IMR-90 (cell line): ENCODE results near the gene ERBB4. TPM values are rescaled to one million over a fixed set of nuclear protein-coding genes. Genes with fewer than 3 reads are reported as not detected.

Source experiments
- ATAC-seq: fragments of 200-7000 bp; cut with Tn5 transposase; 2 replicates; pipeline ENCODE4 v1.9.1; 2020; ENCODE audit warnings: low read depth, mild to moderate bottlenecking, moderate library complexity
- BruUV-seq: library from RNA; stranded (reverse); fragments of 400-500 nt; replicated peaks from 2 replicates; lab custom pipeline; 2021; lab: Mats Ljungman, UMichigan
- CTCF ChIA-PET: fragments of 300-600 bp; formaldehyde crosslinking; extraction: SDS; loops from one replicate; lab custom pipeline; 2021; ENCODE audit warnings: antibody characterized with exemption; lab: Yijun Ruan, JAX
- POLR2A ChIA-PET: fragments of 300-600 bp; sonication (Branson Sonifier 250); formaldehyde crosslinking; loops from one replicate; lab custom pipeline; 2022; ENCODE audit warnings: antibody characterized with exemption; ENCODE audit not compliant: unreplicated experiment; lab: Charles Lee
- DNase-seq: peaks from one replicate; pipeline ENCODE4 v3.0.0; 2013
- H2AFZ ChIP-seq: replicated peaks from 2 replicates; pipeline ENCODE3; 2013; ENCODE audit warnings: low read length, mild to moderate bottlenecking; ENCODE audit not compliant: poor library complexity
- H2AK5ac ChIP-seq: 2 replicates; pipeline ENCODE4 v1.6.1; 2013; ENCODE audit warnings: low read depth, low read length, inconsistent platforms
- H2AK9ac ChIP-seq: replicated peaks from 2 replicates; pipeline ENCODE3; 2013; ENCODE audit warnings: mild to moderate bottlenecking, low read depth, low read length, moderate library complexity; ENCODE audit not compliant: poor library complexity
- H2BK120ac ChIP-seq: 2 replicates; pipeline ENCODE4 v1.6.1; 2013; ENCODE audit warnings: low read depth, low read length, inconsistent platforms
- H2BK15ac ChIP-seq: 3 replicates; pipeline ENCODE4 v1.6.1; 2013; ENCODE audit warnings: low read depth, low read length, inconsistent platforms
- H2BK20ac ChIP-seq: 2 replicates; pipeline ENCODE4 v1.6.1; 2013; ENCODE audit warnings: low read depth, mild to moderate bottlenecking, inconsistent platforms, low read length, moderate library complexity
- H2BK5ac ChIP-seq: 2 replicates; pipeline ENCODE4 v1.6.1; 2013; ENCODE audit warnings: mild to moderate bottlenecking, low read depth, low read length, inconsistent platforms; ENCODE audit not compliant: poor library complexity, severe bottlenecking
- H3K14ac ChIP-seq: replicated peaks from 2 replicates; pipeline ENCODE4 v1.6.1; 2013; ENCODE audit warnings: low read depth, low read length, inconsistent platforms
- H3K18ac ChIP-seq: 2 replicates; pipeline ENCODE4 v1.6.1; 2013; ENCODE audit warnings: low read depth, low read length, control low read depth
- H3K23ac ChIP-seq: 2 replicates; pipeline ENCODE4 v1.6.1; 2013; ENCODE audit warnings: low read depth, low read length, inconsistent platforms
- H3K27ac ChIP-seq: 2 replicates; pipeline ENCODE4 v1.5.1; 2013; ENCODE audit warnings: mild to moderate bottlenecking, control low read depth, low read length; ENCODE audit not compliant: insufficient read depth
- H3K27me3 ChIP-seq: 2 replicates; pipeline ENCODE4 v1.6.1; 2013; ENCODE audit warnings: low read length; ENCODE audit not compliant: control insufficient read depth, insufficient read depth
- H3K36me3 ChIP-seq: 2 replicates; pipeline ENCODE4 v1.6.1; 2013; ENCODE audit warnings: low read length, mixed read lengths; ENCODE audit not compliant: control insufficient read depth, insufficient read depth
- H3K4ac ChIP-seq: 2 replicates; pipeline ENCODE4 v1.6.1; 2013; ENCODE audit warnings: low read depth, low read length, inconsistent platforms
- H3K4me1 ChIP-seq: 2 replicates; pipeline ENCODE4 v1.6.1; 2013; ENCODE audit warnings: low read length, mixed read lengths; ENCODE audit not compliant: control insufficient read depth, insufficient read depth
- H3K4me2 ChIP-seq: 2 replicates; pipeline ENCODE4 v1.6.1; 2013; ENCODE audit warnings: low read depth, mild to moderate bottlenecking, control low read depth, low read length, moderate library complexity
- H3K4me3 ChIP-seq: 2 replicates; pipeline ENCODE4 v1.5.1; 2013; ENCODE audit warnings: low read depth, mild to moderate bottlenecking, control low read depth, low read length, moderate library complexity; ENCODE audit not compliant: insufficient read depth
- H3K56ac ChIP-seq: 2 replicates; pipeline ENCODE4 v1.6.1; 2013; ENCODE audit warnings: low read length, inconsistent platforms; ENCODE audit not compliant: insufficient read depth; ENCODE audit errors: extremely low read depth
- H3K79me1 ChIP-seq, 2 experiments: 2 replicates each; pipeline ENCODE4 v1.6.1; 2013; ENCODE audit warnings: low read length in 2 of 2, inconsistent platforms in 1 of 2, low read depth in 1 of 2
- H3K9ac ChIP-seq: 2 replicates; pipeline ENCODE4 v1.6.1; 2013; ENCODE audit warnings: low read depth, low read length, control low read depth
- H3K9me1 ChIP-seq: 2 replicates; pipeline ENCODE4 v1.6.1; 2013; ENCODE audit warnings: low read length, inconsistent platforms; ENCODE audit not compliant: insufficient read depth
- H3K9me3 ChIP-seq: 2 replicates; pipeline ENCODE4 v1.6.1; 2013; ENCODE audit warnings: low read length; ENCODE audit not compliant: control insufficient read depth, insufficient read depth
- H4K20me1 ChIP-seq: 2 replicates; pipeline ENCODE4 v1.6.1; 2013; ENCODE audit warnings: low read length, inconsistent platforms; ENCODE audit not compliant: insufficient read depth
- H4K5ac ChIP-seq: 2 replicates; pipeline ENCODE4 v1.6.1; 2013; ENCODE audit warnings: mild to moderate bottlenecking, low read depth, low read length, control low read depth
- H4K8ac ChIP-seq, 2 experiments: 2 replicates each; pipeline ENCODE4 v1.6.1; 2013; ENCODE audit warnings: low read depth in 2 of 2, low read length in 2 of 2, control low read depth in 1 of 2, inconsistent platforms in 1 of 2
- H4K91ac ChIP-seq: 2 replicates; pipeline ENCODE4 v1.6.1; 2013; ENCODE audit warnings: low read depth, low read length, inconsistent platforms; ENCODE audit not compliant: insufficient read depth
- CTCF ChIP-seq: conservative IDR thresholded peaks from 2 replicates; pipeline ENCODE4 v1.5.1; 2012; ENCODE audit warnings: mild to moderate bottlenecking, low read depth, low read length, improper control_type of control experiment
- RAD21 ChIP-seq: IDR thresholded peaks from 2 replicates; pipeline ENCODE4 v1.6.1; 2012; ENCODE audit warnings: low read length, improper control_type of control experiment
- RCOR1 ChIP-seq: IDR thresholded peaks from 2 replicates; pipeline ENCODE4 v1.6.1; 2012; ENCODE audit warnings: mild to moderate bottlenecking, low read length, improper control_type of control experiment; ENCODE audit not compliant: insufficient replicate concordance
- SMC3 ChIP-seq: fragments of 150-350 bp; IDR thresholded peaks from 2 replicates; pipeline ENCODE4 v1.6.1; 2016; ENCODE audit warnings: low read depth, mild to moderate bottlenecking, antibody characterized with exemption, low read length, moderate library complexity
- WGBS, 2 experiments: methylation state at CpG; one replicate each; pipeline versions ENCODE4 v1.1.5 to v1.1.7; 2013; ENCODE audit warnings: missing lambda C conversion rate in 2 of 2; ENCODE audit not compliant: insufficient read length in 1 of 2; ENCODE audit errors: extremely low coverage in 2 of 2; 5-methylcytosine and 5-hydroxymethylcytosine counted together
- dilution Hi-C: fragments of 300-500 bp; cut with HindIII; formaldehyde crosslinking; loops from one replicate; pipeline ENCODE4 v1.14.3; 2018; ENCODE audit warnings: low sequenced_read_pairs; ENCODE audit not compliant: unreplicated experiment
- in situ Hi-C: fragments of 300-500 bp; cut with MboI; formaldehyde crosslinking; loops from 3 replicates; pipeline ENCODE4 v1.14.3; 2019; ENCODE audit warnings: low sequenced_read_pairs, inconsistent platforms, mixed read lengths
- intact Hi-C: fragments of 100-400 bp; cut with micrococcal nuclease; formaldehyde crosslinking; loops from 2 replicates; pipeline ENCODE4 v1.10.0; 2022
- polyA plus RNA-seq, 3 experiments: library from polyadenylated mRNA; depleted of rRNA; stranded (reverse); fragments of >200 nt; gene quantifications; 2 replicates each; pipeline ENCODE4 v1.2.3, GENCODE V29; 2012; ENCODE audit warnings: low replicate concordance in 1 of 3
- total RNA-seq: library from RNA; depleted of rRNA; stranded (reverse); fragments of >200 nt; gene quantifications from 2 replicates; pipeline ENCODE4 v1.2.3, GENCODE V29; 2012

Gene ERBB4
- total and polyA plus RNA-seq, 2 of the 4 experiments (the other 2 are of a cell fraction): not detected

- Histone ChIP-seq H3K56ac (no peak overlapping the region), H3K4me2 (no peak overlapping the region), H3K27ac (no peak overlapping the region), H3K79me1 (no peaks in the 10 kb centered on the region), H4K8ac (no peak overlapping the region), H2AK5ac (no peak overlapping the region), H3K23ac (no peak overlapping the region), H3K4me3 (no peak overlapping the region), H2BK20ac (no peak overlapping the region), H3K36me3 (no peaks in the 10 kb centered on the region), H3K9ac (no peak overlapping the region), H3K4ac (no peak overlapping the region), H2AFZ (no peak overlapping the region), H4K91ac (no peak overlapping the region), H3K18ac (no peak overlapping the region), H4K5ac (no peak overlapping the region), H3K14ac (no peak overlapping the region), H2BK120ac (no peak overlapping the region), H2BK5ac (no peak overlapping the region), H3K9me1 (no peaks in the 10 kb centered on the region), H3K9me3 (no peaks in the 10 kb centered on the region), H2AK9ac (no peak overlapping the region), H3K4me1 (no peaks in the 10 kb centered on the region), H2BK15ac (no peak overlapping the region), H3K27me3 (no peaks in the 10 kb centered on the region), H4K20me1 (no peaks in the 10 kb centered on the region)
- ATAC-seq (no peak), DNase-seq (peak; percentile 39)
- TF ChIP-seq CTCF (peak; percentile 60), RAD21 (peak; percentile 66), SMC3 (peak; percentile 65), RCOR1 (no peak)
- in situ Hi-C loops (no loop called here), dilution Hi-C loops (no loop called here), intact Hi-C loops (loop anchor here (1.0 to 5.0 kb wide), 3 partner anchors 242 to 504 kb away; no protein-coding TSS in a partner anchor)
- WGBS, 2 experiments: no CpG with 5 or more reads among the region's 2 CpGs
- ChIA-PET CTCF (interaction anchor here (1.2 to 1.5 kb wide), 3 partner anchors 13 to 370 kb away, joined by 3 to 5 read pairs (median 4); no protein-coding TSS in a partner anchor), POLR2A (no interaction called here)
- no TSS peak for BruUV-seq
Measured at GRCh38 chr2:212249451-212249850, 289.2 kb downstream of the ERBB4 start.
